Activated naive CD8-positive, alpha-beta T cell (primary cell): Measurements from ENCODE around the gene BCORL1.

Experiments
- H3K27ac Mint-ChIP-seq: one replicate; pipeline ENCODE4 v1.8.0; 2021; ENCODE audit warnings: mixed read lengths
- H3K27me3 Mint-ChIP-seq: one replicate; pipeline ENCODE4 v1.8.0; 2021; ENCODE audit warnings: mixed read lengths
- H3K36me3 Mint-ChIP-seq: one replicate; pipeline ENCODE4 v1.8.0; 2021; ENCODE audit warnings: mixed read lengths
- H3K4me1 Mint-ChIP-seq: one replicate; pipeline ENCODE4 v1.8.0; 2021; ENCODE audit warnings: low read depth, mixed read lengths
- H3K4me3 Mint-ChIP-seq: one replicate; pipeline ENCODE4 v1.8.0; 2021; ENCODE audit warnings: mild to moderate bottlenecking, mixed read lengths
- H3K9me3 Mint-ChIP-seq: one replicate; pipeline ENCODE4 v1.8.0; 2021; ENCODE audit warnings: low read depth, mixed read lengths

The BCORL1 gene, protein sequence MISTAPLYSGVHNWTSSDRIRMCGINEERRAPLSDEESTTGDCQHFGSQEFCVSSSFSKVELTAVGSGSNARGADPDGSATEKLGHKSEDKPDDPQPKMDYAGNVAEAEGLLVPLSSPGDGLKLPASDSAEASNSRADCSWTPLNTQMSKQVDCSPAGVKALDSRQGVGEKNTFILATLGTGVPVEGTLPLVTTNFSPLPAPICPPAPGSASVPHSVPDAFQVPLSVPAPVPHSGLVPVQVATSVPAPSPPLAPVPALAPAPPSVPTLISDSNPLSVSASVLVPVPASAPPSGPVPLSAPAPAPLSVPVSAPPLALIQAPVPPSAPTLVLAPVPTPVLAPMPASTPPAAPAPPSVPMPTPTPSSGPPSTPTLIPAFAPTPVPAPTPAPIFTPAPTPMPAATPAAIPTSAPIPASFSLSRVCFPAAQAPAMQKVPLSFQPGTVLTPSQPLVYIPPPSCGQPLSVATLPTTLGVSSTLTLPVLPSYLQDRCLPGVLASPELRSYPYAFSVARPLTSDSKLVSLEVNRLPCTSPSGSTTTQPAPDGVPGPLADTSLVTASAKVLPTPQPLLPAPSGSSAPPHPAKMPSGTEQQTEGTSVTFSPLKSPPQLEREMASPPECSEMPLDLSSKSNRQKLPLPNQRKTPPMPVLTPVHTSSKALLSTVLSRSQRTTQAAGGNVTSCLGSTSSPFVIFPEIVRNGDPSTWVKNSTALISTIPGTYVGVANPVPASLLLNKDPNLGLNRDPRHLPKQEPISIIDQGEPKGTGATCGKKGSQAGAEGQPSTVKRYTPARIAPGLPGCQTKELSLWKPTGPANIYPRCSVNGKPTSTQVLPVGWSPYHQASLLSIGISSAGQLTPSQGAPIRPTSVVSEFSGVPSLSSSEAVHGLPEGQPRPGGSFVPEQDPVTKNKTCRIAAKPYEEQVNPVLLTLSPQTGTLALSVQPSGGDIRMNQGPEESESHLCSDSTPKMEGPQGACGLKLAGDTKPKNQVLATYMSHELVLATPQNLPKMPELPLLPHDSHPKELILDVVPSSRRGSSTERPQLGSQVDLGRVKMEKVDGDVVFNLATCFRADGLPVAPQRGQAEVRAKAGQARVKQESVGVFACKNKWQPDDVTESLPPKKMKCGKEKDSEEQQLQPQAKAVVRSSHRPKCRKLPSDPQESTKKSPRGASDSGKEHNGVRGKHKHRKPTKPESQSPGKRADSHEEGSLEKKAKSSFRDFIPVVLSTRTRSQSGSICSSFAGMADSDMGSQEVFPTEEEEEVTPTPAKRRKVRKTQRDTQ (N-terminal part only)

GRCh38 chrX:129982300-129983251 is at the start of gene BCORL1:
BCORL1 (plus strand) TSS chrX:129982635; CDS start chrX:130005232, 22,597 bp downstream.
- H3K9me3 Mint-ChIP-seq, result no peaks in the 10 kb centered on the region
- peak within 1 kb of the TSS; percentile 83 for H3K4me3 Mint-ChIP-seq
- no peaks in the 10 kb centered on the region for H3K36me3 Mint-ChIP-seq
- no peaks in the 10 kb centered on the region for H3K27me3 Mint-ChIP-seq
- peaks cover 24% of the 10 kb centered on the region for H3K4me1 Mint-ChIP-seq
- peak within 1 kb of the TSS; percentile 28 for H3K27ac Mint-ChIP-seq

DNA sequence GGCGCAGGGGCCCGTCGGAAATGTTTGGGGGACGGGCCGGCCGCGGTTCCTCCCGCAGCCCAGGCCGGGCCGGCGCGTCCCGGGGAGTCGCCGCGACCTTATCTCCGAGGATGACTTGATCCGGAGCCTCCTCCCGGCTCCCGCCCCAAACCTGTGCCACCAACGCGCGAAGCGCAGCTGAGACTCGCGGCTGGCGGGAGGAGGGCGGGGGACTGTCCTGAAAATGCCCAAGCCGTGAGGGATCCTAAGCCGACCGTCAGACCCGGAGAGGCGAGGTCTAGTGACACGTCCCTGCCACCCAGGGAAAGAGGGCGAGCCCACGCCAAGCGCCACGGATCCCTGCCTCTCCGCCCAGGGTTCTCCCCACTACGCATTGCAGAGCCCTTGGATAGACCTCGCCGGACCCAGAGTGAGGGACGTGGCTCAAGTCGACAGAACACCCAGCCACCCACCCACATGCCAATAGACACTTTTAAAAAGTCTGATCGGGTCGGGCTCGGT is 49.6 kb upstream of the BCORL1 start:
- Mint-ChIP-seq H3K9me3 (no peaks in the 10 kb centered on the region), H3K36me3 (peaks cover 2% of the 10 kb centered on the region), H3K27ac (no peak overlapping the region)

DNA sequence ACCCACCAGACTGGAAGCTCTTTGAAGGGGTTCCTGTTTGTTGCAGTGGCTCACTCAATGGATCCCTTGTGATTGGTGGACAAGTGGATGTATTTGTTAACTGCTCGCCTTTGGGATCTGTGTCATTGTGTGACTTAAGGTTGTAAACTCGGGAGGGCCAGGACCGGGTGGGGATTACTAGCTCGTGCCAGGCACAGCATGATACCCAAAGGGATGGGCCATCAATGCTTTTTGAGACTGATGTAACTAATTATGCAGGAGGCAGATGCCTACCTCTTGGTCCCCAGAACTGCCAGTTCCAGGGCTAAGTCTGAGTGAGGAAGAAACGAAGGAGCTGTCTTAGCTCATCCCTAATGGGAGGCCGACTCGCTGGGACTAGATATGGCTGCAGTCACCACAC is 48.7 kb upstream of the BCORL1 start:
- H3K4me3 Mint-ChIP-seq, result peak overlapping the region; percentile 64
- H3K27ac Mint-ChIP-seq, result no peak overlapping the region
- peaks cover 13% of the 10 kb centered on the region for H3K4me1 Mint-ChIP-seq

More for the DNA sequence above, 49.6 kb upstream of the BCORL1 start:
- H3K4me1 Mint-ChIP-seq, result peaks cover 4% of the 10 kb centered on the region
- H3K27me3 Mint-ChIP-seq, result no peaks in the 10 kb centered on the region
- H3K4me3 Mint-ChIP-seq, result peak overlapping the region; percentile 20

GRCh38 chrX:129934461-129934860 is 48.0 kb upstream of the BCORL1 start:
- Mint-ChIP-seq H3K27me3 (no peaks in the 10 kb centered on the region), H3K4me1 (peaks cover 13% of the 10 kb centered on the region), H3K4me3 (peak overlapping the region; percentile 5), H3K27ac (no peak overlapping the region), H3K36me3 (no peaks in the 10 kb centered on the region), H3K9me3 (no peaks in the 10 kb centered on the region)

More for the DNA sequence above, 48.7 kb upstream of the BCORL1 start:
- Mint-ChIP-seq H3K36me3 (peaks cover 2% of the 10 kb centered on the region), H3K27me3 (no peaks in the 10 kb centered on the region), H3K9me3 (no peaks in the 10 kb centered on the region)

GRCh38 chrX:129934952-129935351 is 47.5 kb upstream of the BCORL1 start:
- H3K27me3 Mint-ChIP-seq, result no peaks in the 10 kb centered on the region
- H3K27ac Mint-ChIP-seq, result no peak overlapping the region
- H3K9me3 Mint-ChIP-seq, result no peaks in the 10 kb centered on the region
- H3K4me1 Mint-ChIP-seq, result peaks cover 13% of the 10 kb centered on the region
- H3K4me3 Mint-ChIP-seq, result no peak overlapping the region
- H3K36me3 Mint-ChIP-seq, result no peaks in the 10 kb centered on the region

GRCh38 chrX:129938081-129938480 is 44.4 kb upstream of the BCORL1 start:
- peaks cover 10% of the 10 kb centered on the region for H3K4me1 Mint-ChIP-seq
- H3K4me3 Mint-ChIP-seq, result no peak overlapping the region
- no peaks in the 10 kb centered on the region for H3K27me3 Mint-ChIP-seq
- no peaks in the 10 kb centered on the region for H3K9me3 Mint-ChIP-seq
- no peaks in the 10 kb centered on the region for H3K36me3 Mint-ChIP-seq
- no peak overlapping the region for H3K27ac Mint-ChIP-seq

- H3K4me1 Mint-ChIP-seq, result peaks cover 10% of the 10 kb centered on the region
- H3K4me3 Mint-ChIP-seq, result no peak overlapping the region
- no peaks in the 10 kb centered on the region for H3K27me3 Mint-ChIP-seq
- H3K9me3 Mint-ChIP-seq, result no peaks in the 10 kb centered on the region
- H3K36me3 Mint-ChIP-seq, result no peaks in the 10 kb centered on the region
- H3K27ac Mint-ChIP-seq, result no peak overlapping the region
Measured at GRCh38 chrX:129939986-129940385, 42.4 kb upstream of the BCORL1 start.

GRCh38 chrX:129940721-129941120 is 41.7 kb upstream of the BCORL1 start:
- Mint-ChIP-seq H3K4me1 (peaks cover 10% of the 10 kb centered on the region), H3K9me3 (no peaks in the 10 kb centered on the region), H3K27ac (no peak overlapping the region), H3K36me3 (no peaks in the 10 kb centered on the region), H3K4me3 (no peak overlapping the region), H3K27me3 (no peaks in the 10 kb centered on the region)

- Mint-ChIP-seq H3K36me3 (no peaks in the 10 kb centered on the region), H3K9me3 (no peaks in the 10 kb centered on the region), H3K27me3 (no peaks in the 10 kb centered on the region), H3K4me1 (no peaks in the 10 kb centered on the region), H3K27ac (no peak overlapping the region), H3K4me3 (no peak overlapping the region)
Measured at GRCh38 chrX:129945131-129945530, 37.3 kb upstream of the BCORL1 start.

GRCh38 chrX:129953334-129953648 is 29.1 kb upstream of the BCORL1 start:
- Mint-ChIP-seq H3K27me3 (no peaks in the 10 kb centered on the region), H3K36me3 (no peaks in the 10 kb centered on the region), H3K4me1 (peaks cover 16% of the 10 kb centered on the region), H3K27ac (peak overlapping the region; percentile 16), H3K4me3 (peak overlapping the region; percentile 58), H3K9me3 (no peaks in the 10 kb centered on the region)

- H3K9me3 Mint-ChIP-seq, result no peaks in the 10 kb centered on the region
- H3K27ac Mint-ChIP-seq, result peak overlapping the region; percentile 73
- peaks cover 18% of the 10 kb centered on the region for H3K4me1 Mint-ChIP-seq
- H3K27me3 Mint-ChIP-seq, result no peaks in the 10 kb centered on the region
- H3K4me3 Mint-ChIP-seq, result peak overlapping the region; percentile 58
- H3K36me3 Mint-ChIP-seq, result no peaks in the 10 kb centered on the region
Measured at GRCh38 chrX:129953881-129954280, 28.6 kb upstream of the BCORL1 start.

GRCh38 chrX:129954804-129955203 is 27.6 kb upstream of the BCORL1 start:
- Mint-ChIP-seq H3K4me3 (no peak overlapping the region), H3K27ac (no peak overlapping the region), H3K27me3 (no peaks in the 10 kb centered on the region), H3K4me1 (peaks cover 18% of the 10 kb centered on the region), H3K9me3 (no peaks in the 10 kb centered on the region), H3K36me3 (no peaks in the 10 kb centered on the region)

- H3K36me3 Mint-ChIP-seq, result no peaks in the 10 kb centered on the region
- no peaks in the 10 kb centered on the region for H3K9me3 Mint-ChIP-seq
- H3K27me3 Mint-ChIP-seq, result no peaks in the 10 kb centered on the region
- H3K4me1 Mint-ChIP-seq, result peaks cover 20% of the 10 kb centered on the region
- peak overlapping the region; percentile 63 for H3K4me3 Mint-ChIP-seq
- H3K27ac Mint-ChIP-seq, result no peak overlapping the region
Measured at GRCh38 chrX:129955682-129956081, 26.8 kb upstream of the BCORL1 start.

DNA sequence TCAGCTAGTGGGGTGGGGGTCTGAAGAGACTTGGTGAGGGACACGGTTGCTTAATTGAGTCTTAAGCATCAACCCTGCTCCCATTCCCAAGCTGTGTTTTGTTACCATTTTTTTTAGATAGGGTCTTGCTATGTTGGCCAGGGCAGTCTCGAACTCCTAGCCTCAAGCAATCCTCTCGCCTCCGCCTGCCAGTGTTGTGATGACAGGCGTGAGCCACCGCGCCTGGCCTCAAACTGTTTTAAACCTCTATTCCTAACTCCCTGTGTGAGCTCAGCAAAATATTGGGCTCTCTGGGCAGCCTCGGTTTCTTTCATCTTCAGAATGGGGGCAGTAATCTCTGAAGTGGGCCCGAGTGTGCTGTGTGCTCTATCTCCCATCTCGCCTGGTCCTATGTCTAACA is 26.3 kb upstream of the BCORL1 start:
- Mint-ChIP-seq H3K4me3 (peak overlapping the region; percentile 53), H3K36me3 (no peaks in the 10 kb centered on the region), H3K9me3 (no peaks in the 10 kb centered on the region), H3K27me3 (no peaks in the 10 kb centered on the region), H3K27ac (no peak overlapping the region), H3K4me1 (peaks cover 20% of the 10 kb centered on the region)
